GM21786 (cell line): ENCODE results near the gene C9orf40.

Experiments used
- ATAC-seq: cut with Tn5 transposase; IDR thresholded peaks from one replicate; pipeline ENCODE4 v1.9.1; 2021; ENCODE audit not compliant: unreplicated experiment

C9orf40 gene, protein sequence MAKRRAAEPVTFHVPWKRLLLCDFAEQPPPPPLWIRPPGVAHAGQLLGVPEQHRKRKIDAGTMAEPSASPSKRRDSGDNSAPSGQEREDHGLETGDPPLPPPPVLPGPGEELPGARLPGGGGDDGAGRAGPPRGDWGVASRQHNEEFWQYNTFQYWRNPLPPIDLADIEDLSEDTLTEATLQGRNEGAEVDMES

DNA sequence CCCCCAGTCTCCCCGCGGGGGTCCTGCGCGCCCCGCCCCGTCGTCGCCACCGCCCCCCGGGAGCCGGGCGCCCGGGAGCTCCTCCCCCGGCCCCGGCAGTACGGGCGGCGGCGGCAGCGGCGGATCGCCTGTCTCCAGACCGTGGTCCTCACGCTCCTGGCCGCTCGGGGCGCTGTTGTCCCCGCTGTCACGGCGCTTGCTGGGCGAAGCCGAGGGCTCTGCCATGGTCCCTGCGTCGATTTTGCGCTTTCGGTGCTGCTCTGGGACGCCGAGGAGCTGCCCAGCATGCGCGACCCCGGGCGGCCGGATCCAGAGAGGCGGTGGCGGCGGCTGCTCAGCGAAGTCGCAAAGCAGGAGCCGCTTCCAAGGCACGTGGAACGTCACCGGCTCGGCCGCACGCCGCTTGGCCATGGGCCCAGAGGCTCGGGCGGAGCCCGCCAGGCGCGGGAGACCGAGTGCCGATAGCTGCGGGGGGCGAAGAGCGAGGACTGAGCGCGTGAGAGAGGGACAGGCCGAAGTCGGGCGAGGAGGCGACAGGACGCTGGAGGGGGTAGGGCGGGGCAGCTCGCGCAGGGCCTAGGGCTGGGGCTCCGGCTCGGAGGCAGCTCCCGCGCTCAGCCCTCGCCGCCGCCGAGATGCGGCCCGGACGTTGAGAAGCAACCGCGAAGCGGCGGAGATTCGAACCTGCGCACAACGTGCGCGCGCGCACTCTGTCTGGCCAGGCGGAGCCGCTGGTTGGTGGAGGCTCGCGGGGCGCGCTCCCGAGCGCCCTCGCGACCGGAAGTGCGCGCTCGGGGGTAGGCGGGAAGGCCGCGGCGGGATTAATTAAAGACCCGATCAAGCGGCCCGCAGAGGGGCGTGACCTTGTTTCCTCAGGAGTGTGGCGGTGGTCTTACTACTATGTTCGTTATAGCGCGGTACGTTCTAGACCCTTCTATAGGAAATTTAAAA, at the start of gene C9orf40:
Gene C9orf40, minus strand, starts transcription at position 712 of the 951 bp plus-strand sequence. Its CDS starts 301 bp downstream, at position 411.
- ATAC-seq = peak; percentile 89

DNA sequence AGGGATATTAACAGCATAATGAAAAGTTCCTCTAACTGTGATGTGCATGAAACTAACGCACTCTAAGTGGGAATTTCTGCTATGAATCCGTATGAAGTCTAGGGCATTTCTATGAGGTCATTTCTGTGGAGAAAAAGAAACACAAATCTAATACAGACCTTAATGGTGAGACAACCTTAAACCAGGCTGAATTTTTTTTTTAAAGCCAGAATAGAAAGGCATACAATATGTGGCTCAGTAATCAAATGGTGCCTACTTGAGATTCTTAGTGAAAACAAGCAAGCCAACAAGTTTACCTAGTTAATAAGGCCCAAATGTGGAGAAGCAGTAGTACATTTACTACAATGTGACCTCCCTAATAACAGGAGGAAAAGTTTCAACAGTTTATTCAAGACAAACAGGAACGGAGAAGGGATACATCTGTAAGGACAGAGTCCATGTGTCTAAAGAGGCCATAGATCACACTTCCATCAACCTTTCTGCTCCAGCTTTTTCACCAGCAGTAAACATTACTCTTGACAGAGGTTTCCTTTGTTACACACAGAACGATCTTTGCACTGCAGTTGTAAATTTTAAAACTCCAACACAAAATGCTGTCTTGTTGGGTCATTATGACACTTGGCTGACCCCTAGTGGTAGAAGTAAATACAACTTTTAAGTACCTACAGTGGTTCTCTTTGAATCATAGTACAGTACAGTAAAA, 49.2 kb upstream of the C9orf40 start:
- peak; percentile 90 for ATAC-seq

DNA sequence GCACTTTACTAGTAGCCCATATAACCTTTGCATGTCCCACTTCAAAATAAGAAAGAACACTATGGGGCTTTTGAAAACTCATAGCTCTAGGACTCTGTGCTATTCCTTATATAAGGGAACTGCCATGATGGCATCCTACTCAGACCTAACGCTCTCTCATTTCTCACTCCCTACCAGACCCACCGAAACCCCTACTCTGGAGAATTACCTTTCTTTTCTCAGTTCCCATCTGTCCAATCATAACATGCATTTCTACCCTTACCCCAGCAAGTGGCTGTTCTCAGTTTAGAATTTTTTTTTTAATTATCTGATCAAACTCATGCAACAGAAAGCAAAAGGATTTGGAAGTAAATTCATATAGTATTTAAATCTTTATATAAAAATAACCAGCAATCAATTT, 48.1 kb upstream of the C9orf40 start:
- ATAC-seq = peak; percentile 55

DNA sequence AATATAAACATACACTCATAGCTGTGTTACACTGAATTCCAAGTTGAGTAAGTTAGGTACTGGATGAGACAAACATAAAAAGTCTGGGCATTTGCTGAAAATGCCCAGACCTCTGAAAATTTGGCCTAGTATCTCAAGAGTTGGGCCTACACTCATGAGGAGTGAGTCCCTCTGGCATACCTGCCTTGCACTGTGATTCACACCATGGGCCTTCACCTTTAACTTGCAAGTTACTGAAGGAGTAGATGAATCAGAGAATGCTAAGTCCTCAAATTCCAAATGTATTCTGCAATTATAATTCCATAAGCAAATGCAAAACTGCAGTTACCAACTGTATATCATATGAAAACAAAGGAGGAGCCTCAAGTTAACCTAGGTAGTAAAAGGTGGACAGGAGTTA, 32.3 kb upstream of the C9orf40 start:
- no peak for ATAC-seq

DNA sequence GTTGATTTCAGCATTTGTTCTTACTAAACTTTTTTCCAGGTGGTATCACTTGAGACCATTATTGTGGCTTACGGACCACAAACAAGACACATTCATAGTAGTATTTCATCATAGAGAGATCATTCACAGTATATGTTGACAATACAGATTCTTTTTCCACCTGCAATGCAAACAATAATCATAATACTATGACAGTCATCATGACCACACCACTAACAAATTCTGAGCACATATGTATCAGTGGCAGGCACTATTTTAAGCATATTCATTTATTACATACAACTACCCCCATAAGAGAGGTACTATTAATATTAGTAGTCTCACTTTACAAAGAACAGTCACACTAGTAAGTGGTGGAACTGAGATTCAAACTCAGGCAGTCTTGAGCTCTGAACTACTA, 31.0 kb upstream of the C9orf40 start:
- ATAC-seq = no peak

DNA sequence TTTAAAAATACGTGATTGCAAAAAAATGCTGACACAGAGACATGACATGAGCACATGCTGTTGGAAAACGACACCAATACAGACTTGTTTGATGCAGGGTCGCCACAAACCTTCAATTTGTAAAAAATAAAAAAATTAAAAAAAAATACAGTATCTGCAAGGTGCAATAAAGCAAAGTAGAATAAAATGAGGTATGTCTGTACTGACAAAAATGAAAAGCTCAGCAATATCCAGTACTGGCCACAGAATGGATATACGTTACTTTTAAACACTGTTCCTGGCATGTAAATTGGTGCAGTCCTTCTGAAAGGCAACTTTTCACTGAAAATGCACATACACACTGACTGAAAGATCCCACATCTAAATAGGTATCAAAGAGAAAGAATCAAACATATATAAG, 27.1 kb upstream of the C9orf40 start:
- ATAC-seq = no peak

DNA sequence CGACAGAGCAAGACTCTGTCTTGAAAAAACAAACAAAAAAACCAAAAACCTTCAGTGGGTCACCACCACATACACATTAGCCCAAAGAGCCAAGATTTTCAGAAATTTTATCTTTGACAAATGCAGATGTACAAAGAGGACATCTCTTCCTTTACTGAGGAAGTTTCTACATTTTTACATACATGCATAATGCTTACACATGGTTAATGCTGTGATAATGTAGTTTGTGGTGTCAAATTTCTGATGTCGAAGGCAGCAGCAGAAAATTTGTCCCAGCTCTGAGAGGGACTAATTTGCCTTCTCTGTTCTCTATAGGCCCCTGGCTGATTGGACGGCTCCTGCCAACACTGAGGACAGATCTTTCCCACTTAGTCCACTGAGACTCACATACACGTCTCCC, 24.6 kb upstream of the C9orf40 start:
- ATAC-seq = no peak

DNA sequence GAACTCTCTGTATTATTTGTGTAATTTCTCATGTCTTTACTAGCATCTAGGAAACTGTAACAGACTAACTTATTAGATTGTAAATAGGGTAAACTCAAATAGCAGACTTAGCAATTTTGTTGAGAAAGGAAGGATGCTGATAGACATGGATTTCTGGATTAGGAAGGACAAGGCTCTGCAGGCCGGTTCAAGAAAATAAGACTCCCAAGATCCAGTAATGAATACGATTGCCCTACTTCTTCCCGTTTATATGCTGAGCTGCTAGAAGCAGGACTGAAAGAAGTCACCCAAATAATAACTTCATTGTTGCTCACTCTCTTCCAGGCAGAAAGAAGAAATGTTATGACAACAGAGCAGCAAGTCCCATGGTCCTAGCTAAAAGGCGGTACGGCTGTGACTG, 22.8 kb upstream of the C9orf40 start:
- no peak for ATAC-seq

DNA sequence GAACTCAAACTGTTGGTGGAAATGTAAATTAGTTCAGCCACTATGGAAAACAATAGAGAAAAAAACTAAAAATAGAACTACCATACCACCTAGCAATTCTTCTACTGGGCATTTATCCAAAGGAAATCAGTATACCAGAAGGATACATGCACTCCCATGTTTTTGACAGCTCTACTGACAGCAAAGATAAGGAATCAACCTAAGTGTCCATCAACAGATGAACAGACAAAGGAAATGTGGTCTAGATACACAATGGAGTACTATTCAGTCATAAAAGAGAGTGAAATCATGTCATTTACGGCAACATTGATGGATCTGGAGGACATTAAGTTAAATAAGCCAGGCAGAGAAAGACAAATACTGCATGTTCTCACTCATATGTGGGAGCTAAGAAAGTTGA, 21.8 kb upstream of the C9orf40 start:
- ATAC-seq = no peak

DNA sequence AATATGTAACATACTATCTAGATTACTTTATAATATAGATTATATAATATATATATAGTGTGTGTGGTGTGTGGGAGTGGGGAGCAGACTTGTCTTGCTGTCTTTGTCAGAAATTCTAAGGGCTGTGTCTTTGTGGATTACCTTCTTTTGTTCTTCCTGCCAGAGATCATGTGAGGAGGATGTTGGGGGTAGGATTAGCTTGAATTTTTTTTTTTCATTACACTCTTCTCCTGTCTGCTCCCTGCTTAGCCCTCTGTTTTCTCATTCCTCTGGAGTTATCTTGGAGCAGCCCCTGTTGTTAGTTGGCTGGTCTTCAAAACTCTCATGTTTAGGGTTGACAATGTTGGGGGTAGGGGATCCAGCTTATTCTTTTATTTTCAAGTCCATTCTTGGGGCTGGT, 21.0 kb upstream of the C9orf40 start:
- ATAC-seq = no peak

DNA sequence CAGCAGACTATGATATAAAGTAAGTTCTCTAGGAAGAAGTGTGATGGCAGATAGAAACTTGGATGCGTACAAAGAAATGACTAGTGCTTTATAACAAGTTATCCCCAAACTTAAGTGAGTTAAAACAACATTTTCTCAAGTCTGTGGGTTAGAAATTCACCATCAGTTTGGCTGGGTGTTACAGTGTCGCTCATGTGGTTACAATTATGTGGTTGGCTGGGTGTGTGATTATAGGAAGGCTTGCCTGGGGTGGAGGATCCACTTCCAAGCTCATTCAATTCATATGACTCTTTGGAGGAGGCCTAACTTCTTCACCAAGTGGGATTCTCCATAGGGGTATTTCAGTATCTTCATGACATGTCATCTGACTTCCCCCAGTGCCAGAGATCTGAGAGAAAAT, 10.3 kb upstream of the C9orf40 start:
- no peak for ATAC-seq

DNA sequence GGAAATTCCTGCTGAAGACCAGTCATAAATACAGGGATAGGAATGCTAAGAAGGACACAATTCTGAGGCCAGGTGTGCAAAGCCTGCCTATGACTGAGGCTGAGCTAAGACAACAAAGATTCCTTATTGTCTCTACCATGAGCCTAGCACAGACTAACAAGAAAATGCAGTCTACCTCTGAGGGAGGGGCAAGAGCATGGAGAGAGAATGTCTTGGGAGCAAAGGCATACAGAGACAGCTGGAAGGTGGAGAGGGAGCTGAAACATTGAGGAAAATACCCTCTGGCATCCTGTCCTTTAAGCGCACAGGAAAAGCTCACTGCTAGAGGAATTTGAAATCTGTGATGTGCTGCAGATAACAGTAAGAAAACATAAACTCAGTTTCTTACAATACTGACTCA, 8.8 kb upstream of the C9orf40 start:
- no peak for ATAC-seq

DNA sequence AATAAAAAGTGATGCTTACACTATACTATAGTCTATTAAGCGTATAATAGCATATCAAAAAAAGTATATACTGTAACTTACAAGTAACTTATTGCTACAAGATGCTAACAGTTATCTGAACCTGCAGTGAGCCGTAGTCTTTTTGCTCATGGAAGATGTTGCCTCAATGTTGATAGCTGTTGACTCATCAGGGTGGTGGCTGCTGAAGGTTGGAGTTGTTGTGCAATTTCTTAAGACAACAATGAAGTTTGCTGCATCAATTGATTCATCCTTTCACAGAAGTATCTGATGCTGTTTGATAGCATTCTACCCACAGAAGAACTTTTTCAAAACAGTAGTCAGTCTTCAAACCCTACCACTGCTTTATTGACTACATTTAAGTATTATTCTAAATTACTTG, 7.8 kb upstream of the C9orf40 start:
- no peak for ATAC-seq

DNA sequence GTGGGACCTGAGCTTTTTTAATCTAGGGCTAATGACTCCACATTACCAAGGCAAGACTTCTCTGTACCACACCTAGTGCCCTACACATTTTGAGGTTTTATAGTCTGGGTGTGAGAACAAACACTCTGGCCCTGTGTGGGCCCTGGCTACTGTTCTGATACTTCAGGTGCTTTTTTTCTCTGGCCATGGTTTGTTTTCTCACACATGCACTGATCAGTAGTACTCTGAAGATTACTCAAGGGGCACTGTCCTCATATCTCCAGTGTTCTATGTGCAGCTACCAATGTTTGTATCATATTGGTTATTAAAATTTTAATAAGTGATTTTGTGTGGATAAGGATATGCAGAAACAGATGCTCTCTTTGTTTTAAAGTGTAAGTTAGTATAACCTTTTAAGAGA, 5.9 kb upstream of the C9orf40 start:
- ATAC-seq = no peak

DNA sequence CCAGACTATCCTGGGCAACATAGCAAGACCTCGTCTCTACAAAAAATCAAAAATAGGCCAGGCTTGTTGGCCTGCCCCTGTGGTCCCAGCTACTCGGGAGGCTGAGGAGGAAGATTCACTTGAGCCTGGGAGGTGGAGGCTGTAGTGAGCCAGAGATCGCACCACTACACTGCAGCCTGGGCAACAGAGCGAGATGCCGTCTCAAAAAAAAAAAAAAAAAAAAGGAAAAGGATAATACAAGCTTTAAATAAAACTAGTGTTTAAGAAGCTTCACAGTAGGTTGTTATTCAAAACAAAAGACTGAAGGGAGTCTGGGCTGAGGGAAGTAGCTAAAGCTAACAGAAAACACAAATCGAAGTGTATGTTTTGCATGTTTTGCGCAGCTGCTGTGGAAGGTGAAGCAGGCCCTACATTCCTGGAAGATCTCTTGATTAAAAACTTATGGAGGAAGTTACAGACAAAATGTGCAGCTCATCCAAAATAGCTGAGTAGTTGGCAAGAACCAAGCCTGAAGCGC, 581 bp upstream of the C9orf40 start:
- peak; percentile 1 for ATAC-seq

DNA sequence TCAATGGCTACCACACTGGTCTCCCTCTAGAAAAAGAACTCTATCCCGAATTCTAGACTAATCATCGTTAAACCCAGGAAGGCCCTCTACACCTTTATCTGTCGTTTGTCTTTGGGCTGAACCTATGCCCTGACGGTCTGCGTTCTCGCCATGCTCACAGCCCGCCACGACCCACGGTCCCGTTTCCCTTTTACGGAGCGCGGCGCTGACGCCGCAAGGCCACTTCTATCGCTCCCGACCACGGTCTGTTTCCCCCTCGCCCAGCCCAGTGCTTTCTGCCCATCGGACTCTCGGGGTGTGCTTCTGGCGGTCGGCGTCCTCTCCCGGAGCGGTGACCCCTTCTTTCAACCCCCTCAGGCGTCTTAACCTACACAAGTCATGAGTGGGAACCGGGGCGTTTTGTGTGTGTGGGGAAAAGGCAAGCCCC, 974 bp downstream of the C9orf40 start:
- peak; percentile 28 for ATAC-seq

DNA sequence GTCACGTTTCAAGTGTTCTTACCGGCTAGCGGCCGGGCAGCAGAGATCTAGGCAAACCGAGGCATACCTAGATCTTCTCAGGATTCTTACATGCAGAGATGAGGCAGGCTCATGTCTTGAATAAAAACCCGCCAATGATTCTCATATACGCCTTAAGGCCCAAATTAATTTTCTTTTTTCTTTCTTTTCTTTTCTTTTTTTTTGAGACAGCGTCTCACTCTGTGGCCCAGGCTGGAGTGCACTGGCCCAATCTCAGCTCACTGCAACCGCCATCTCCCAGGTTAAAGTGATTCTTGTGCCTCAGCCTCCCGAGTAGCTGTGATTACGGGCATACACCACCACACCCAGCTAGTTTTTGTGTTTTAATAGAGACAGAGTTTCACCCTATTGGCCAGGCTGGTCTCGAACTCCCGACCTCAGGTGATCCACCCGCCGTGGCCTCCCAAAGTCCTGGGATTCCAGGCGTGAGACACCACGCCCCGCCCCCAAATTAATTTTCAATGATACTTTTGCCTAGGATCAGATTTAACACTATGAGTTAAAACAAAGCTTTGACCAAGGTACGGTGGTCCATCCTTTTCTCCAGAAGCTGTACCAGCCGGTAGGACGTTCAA, 1.5 kb downstream of the C9orf40 start:
- no peak for ATAC-seq

DNA sequence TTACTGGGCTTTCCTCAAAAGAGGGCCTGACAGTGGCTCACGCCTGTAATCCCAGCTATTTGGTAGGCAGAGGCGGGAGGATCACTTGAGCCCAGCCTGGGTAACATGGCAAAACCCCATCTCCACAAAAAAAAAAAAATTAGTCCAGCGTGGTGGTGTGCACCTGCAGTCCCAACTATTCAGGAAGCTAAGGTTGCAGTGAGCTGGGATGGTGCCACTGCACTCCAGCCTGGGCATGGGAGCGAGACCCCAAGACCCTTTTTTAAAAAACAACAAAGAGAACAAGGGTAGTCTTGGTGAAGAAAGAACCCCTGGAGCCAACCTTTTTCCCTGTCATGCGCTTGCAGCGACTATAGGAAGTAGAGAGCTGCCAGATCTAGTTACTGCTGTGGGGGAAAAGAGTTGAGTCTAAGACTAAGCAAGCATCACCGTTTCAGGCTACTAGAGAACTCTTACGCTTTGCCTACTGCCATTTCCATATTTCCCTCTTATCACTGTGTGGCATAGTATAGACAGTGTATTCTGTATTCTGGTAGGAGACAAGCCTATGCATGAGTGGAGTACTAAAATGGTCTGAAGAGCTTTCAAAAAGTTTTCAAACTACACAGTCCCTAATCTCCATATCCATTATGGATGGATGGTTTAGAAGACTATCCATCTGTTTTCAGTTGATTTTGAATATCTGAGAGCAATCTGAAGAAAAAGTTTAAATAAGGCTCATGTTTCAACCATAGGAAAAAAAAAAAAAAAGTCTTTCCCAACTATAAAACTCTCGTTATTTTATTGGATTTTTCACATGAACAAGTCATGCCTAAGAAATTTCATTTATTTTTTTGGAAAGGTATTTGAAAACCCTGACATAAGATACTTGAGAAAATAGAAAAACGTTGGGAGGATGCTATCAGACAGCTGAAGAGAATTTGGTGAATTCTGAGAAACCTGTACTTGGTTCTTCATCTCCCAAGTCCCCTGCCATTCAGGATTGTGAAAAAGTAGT, 2.6 kb downstream of the C9orf40 start:
- ATAC-seq = no peak

DNA sequence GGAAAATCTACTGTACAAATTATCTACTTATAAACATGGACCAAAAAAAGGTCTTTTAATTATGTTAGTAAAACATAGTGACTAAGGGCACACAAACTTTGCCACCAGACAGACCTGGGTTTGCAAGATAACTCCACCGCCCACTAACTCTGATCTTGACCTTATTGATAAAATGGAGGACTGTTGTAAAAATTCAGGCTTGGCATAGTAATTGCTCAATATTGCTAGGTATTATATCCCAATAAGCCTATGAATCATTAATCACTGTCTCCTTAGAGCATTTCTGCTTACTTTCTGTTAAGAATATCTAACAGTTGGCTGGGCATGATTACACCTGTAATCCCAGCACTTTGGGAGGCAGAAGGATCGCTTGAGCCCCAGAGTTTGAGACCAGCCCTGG, 3.8 kb downstream of the C9orf40 start:
- no peak for ATAC-seq

DNA sequence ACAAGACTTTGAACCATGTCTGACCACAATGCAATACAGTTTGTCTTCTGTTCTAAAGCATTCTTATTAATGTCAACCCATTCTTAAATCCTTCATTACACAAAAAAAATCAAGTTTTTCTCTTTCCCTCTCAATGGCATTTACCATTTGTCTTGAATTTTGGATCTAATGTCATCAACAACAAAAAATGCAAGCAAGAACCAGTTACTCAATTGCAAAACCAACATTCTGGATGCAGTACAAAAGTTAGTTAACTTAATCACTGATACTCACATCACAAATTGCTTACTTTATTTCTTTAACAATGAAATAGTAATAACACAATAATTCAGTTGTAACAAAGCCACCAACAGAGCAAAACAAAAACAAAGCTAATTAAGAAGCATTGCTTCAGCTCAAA, 6.0 kb downstream of the C9orf40 start:
- ATAC-seq = no peak
